Measurements from ENCODE around the gene MPRIP.
"Not testable (repeated sequence)": the region's sequence is repeated elsewhere in the genome, so short reads cannot be mapped to it uniquely, and the experiment has no call there.

The MPRIP gene

DNA sequence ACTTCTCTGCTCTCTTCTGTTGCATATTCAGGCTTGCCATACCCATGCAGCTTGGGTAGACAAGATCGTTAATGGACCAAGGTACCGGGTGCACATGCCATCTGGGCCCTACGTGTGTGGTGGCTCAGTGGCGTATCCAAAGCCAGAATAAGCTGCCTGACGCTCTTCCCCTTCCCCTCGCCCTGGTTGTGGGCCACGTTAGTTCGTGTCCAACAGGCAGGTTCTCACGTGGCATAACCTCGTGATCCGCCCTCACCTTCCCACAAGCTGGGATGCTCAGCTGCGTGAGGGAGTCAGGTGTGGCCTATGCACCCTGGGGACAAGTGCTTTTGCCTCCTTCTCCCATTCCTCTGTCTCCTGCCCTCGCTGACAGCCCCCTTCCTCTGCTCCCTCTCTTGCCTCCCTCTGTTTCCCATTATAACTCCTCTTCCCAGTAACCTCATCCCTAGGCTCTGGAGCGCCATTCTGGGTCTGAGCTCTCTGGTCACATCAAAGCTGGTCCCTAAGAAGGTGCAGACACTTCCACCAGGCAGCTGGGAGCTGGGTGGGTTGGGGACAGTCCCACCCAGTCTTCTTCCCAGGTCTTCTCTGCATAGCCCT is 86.3 kb downstream of the MPRIP start:
- DNase-seq (ENCODE audit: low spot score), result no peak

- DNase-seq (ENCODE audit: low spot score), result no peak
These were observed 87.2 kb downstream of the MPRIP start for GRCh38 chr17:17129466-17129865.

DNA sequence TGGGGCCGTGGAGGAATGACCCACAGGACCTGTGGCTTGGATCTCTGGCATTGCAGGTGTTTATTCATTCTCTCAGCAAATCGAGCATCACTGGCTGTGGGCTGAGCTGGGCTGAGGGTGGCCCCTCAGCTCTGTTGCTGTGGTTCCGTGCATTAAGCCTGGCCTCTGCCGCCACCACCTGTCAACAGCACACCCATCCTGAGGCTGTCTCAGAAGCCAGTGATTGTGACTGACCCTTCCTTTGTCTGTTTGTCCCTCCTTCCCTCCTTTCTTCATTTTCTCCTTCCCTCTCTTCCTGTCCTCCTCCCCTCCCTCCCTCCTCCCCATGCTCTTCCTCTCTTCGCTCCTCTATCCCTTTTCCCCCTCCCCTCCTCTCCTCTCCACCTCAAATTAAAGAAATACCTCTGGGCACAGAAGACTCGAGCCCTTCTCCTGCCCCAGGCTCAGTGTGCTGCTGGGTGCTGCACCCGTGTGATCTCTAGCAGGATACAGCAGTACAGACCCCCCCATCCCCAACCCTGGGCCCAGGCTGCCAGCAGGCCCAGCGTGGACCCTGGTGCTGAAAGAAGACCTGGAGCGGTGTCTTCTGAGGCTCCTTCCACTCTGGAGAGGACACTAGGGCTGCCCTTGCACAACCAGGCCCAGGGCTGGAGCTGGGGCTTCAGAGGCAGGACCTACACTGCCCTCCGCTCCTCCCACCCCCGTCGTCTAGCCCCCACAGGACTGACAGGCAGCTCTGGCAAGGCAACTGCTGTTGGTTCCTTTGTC is 88.0 kb downstream of the MPRIP start:
- no peak for DNase-seq (ENCODE audit: low spot score)

- no peak for DNase-seq (ENCODE audit: low spot score)
These were observed 89.6 kb downstream of the MPRIP start for GRCh38 chr17:17131839-17132238.

DNA sequence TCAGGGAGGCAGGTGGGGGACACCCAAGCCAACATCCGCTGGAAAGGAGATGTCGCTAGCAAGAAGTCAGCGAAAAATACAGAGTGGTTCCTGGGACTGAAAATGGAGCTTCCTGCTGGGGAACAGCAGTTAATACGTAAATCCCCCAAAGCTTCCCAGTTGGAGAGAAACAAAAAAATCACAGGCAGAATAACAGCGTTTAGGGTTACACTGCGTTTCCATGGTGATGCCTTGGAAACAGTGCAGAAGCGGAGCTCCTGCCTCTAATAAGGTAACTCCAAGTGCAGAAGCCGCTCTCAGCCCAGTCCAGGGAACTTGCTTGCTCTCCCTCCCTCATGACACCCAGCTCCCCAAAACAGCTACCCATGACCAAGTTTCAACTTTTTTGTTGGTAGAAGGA is 90.5 kb downstream of the MPRIP start:
- DNase-seq (ENCODE audit: low spot score), result no peak

- no peak for DNase-seq (ENCODE audit: low spot score)
These were observed 92.0 kb downstream of the MPRIP start for GRCh38 chr17:17134051-17134956.

DNA sequence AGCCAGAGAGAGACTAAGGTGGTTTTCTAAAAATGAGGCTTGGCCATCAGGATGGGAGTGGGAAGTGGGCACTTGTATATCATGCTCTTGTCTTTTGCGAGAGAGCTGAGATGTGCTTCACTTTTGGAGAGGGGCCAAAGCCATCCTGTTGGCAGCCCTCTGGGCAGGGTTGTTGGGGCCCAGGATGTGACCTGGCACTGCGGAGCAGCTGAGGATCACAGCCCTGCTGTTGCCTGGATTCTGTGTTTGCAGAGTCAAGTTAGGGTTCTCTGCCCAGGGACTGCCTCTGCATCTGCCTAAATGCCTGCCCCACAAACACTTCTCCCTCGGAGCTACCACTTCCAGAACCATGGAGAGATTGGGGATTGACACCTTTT is 92.7 kb downstream of the MPRIP start:
- DNase-seq (ENCODE audit: low spot score), result no peak

DNA sequence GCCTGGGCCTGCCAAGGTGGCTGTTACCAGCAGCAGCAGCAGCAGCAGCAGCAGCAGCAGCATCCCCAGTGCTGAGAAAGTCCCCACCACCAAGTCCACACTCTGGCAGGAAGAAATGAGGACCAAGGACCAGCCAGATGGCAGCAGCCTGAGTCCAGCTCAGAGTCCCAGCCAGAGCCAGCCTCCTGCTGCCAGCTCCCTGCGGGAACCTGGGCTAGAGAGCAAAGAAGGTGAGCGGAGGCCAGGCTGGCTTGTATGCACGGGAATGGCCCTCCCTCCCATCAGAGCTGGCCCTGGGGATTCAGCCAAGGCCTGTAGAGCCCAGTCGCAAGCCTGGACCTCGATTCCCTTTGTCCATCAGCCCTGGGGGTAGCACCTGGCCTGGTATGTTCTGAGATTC is 94.0 kb downstream of the MPRIP start:
- DNase-seq (ENCODE audit: low spot score), result not testable (repeated sequence)

GRCh38 chr17:17137731-17138585 is 95.7 kb downstream of the MPRIP start:
- DNase-seq (ENCODE audit: low spot score), result no peak

DNA sequence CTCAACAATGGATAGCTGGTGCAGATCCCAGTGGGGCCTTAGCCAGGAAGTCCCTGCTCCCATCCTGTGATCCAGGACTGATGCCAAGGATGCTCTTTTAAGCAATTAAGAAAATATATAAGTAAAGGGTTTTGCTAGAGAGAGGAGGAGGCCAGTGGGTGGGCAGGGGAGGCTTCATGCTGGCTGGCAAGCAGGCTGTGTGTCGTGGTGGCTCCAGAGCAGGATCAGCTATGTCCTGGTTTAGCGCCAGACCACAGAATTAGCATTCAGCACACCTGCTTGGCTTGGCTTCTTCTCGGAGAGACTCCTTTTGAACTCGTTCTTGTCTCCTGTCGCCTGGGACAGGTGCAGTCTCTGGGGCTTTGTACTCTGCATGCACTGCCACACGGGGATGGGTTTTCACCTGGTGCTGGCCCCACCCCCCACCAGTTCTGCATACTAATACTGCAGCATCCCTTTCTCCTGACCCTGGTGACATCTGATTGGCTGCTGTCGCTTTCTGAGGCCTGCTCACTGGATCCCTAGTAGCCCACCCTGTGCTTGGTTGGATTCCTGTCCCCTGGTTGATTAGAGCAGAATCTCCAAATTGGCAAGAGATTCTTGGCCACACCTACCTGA is 97.8 kb downstream of the MPRIP start:
- no peak for DNase-seq (ENCODE audit: low spot score)

DNA sequence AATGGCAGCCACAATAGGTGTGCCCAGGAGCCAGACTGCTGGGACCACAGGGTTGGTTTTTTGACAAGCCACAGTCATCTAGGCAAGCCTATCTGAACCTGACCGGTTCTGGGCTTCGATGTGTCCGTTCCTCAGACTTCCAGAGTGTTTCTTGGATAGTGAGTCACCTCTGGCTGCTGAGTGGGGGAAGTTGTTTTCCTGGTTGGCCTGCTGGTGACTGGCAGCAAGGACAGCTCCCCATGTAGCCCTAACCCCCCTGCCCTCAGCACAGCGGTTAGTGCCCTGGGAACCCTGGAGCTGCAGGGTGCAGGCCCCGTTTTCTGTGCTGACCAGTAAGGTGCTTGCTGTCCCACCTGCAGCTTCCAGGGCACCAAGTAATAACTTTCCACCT is 98.3 kb downstream of the MPRIP start:
- DNase-seq (ENCODE audit: low spot score), result no peak

GRCh38 chr17:17141279-17141678 is 99.0 kb downstream of the MPRIP start:
- DNase-seq (ENCODE audit: low spot score), result no peak

DNA sequence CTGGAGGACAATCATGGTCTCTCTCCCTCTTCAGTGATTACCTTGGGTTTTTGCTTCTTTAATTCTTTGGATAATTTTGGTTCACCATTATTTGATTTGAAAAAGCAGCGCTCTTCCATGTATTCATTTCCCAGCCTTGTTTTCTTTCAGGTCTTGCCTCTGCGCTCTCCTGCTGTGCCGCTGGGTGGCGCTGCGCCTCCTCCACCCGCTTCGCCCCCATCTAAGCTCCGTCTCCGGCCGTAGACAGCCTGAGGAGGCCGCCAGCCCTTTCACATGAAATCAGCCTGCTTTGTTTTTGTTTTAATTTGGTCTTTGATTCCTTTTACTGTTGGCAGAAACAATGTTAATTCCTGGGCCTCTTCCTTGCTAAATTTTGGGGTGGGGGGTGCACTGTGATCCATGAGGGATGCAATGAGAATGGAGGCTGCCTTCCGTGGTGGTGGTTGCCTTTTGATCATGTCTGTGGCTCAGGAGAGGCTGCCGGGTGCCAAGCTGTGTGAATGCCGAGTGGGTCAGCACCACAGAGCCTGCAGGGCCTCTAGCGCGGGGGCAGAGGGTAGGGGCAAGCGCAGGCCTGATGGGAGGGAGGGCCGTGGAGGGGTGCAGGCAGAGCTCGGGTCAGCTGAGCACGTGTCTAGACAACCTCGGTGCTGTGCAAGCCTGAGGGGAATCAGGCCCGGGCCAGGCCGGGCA is 99.7 kb downstream of the MPRIP start:
- DNase-seq (ENCODE audit: low spot score), result peak; percentile 56

DNA sequence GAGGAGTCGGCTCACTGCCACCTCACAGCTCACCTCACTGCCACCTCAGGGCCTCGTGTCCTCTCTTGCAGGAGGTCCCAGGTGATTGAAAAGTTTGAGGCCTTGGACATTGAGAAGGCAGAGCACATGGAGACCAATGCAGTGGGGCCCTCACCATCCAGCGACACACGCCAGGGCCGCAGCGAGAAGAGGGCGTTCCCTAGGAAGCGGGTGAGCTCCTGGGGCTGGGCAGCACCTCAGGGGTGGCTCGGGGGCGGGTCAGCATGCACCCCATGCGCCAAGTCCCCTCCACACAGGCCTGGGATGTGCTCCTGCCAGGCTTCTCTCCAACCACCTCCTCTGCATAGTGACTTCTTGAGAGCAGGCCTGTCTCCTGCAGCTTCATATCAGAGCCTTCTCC is 100.3 kb downstream of the MPRIP start:
- DNase-seq (ENCODE audit: low spot score), result no peak

DNA sequence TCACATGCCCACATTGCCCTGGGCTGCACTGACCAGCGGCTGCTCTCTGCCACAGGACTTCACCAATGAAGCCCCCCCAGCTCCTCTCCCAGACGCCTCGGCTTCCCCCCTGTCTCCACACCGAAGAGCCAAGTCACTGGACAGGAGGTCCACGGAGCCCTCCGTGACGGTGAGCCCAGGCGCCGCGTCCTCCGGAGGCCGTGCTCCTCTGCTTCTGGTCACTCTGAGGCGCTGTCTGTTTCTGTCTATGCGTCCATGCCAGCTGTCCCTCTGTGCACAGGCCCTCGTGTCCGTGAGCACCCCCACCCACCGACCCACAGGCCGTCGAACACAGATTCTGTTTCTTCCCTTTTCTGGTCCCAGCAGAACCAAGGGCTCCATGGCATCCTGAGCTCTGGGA is 101.2 kb downstream of the MPRIP start:
- DNase-seq (ENCODE audit: low spot score), result no peak

GRCh38 chr17:17144061-17144460 is 101.8 kb downstream of the MPRIP start:
- DNase-seq (ENCODE audit: low spot score), result no peak

GRCh38 chr17:17144916-17145665 is 102.8 kb downstream of the MPRIP start:
- no peak for DNase-seq (ENCODE audit: low spot score)

DNA sequence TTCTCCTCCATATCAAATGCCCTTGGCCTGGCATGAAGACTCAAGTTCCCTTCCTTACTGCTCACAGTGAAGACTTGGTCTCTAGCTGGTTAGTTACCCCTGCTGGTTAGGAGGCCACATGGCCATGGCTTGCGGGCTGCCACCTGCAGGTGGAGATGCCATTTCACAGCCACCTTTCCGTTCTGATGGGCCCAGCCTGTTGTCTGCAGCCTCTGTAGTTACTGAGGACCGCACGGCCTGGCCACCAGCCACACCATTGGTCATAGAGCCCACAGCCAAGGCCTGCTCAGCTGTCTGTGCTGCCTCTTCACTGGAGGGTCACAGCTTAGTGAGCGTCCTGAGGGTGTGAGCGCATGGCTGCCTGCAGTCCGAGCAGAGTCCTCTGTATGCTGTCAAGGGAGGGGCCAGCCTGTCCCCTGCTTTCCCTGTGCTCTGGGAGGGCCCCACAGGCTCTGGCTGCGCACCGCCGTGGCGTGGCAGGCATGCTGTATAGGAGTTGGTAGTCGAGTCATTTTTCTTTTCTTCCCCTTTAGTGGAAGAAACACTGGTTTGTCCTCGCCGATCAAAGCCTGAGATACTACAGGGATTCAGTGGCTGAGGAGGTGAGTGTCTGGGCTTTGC is 104.6 kb downstream of the MPRIP start:
- no peak for DNase-seq (ENCODE audit: low spot score)

DNA sequence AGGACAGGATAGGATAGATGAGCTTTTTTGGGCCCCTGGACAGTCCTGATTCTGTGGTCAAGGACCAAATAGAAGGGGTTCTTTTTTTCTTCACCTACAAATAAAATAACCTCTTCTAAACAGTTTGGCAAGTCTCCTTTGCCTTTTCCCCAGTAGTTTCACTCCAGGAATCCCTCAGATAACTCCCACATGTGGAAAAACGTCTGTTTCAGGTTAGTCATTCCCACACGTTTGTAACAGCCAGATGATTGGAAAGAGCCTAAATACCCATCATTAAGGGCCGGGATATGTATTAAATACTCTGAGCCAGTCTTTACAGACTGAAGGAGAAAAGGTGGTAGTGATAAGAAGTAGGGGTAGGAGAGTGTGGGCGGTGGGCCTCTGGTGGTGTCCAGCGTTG is 105.6 kb downstream of the MPRIP start:
- no peak for DNase-seq (ENCODE audit: low spot score)
